Measurements from ENCODE around the gene VEPH1.

- TF ChIP-seq, protein P1, sequence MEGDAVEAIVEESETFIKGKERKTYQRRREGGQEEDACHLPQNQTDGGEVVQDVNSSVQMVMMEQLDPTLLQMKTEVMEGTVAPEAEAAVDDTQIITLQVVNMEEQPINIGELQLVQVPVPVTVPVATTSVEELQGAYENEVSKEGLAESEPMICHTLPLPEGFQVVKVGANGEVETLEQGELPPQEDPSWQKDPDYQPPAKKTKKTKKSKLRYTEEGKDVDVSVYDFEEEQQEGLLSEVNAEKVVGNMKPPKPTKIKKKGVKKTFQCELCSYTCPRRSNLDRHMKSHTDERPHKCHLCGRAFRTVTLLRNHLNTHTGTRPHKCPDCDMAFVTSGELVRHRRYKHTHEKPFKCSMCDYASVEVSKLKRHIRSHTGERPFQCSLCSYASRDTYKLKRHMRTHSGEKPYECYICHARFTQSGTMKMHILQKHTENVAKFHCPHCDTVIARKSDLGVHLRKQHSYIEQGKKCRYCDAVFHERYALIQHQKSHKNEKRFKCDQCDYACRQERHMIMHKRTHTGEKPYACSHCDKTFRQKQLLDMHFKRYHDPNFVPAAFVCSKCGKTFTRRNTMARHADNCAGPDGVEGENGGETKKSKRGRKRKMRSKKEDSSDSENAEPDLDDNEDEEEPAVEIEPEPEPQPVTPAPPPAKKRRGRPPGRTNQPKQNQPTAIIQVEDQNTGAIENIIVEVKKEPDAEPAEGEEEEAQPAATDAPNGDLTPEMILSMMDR (IDR thresholded peaks at IDR 0.05), result peak in 1 of 12 donors; percentile 40
- no peak for TF ChIP-seq POLR2A (IDR thresholded peaks at IDR 0.05)
Observed at GRCh38 chr3:157351981-157352380, 151.2 kb downstream of the VEPH1 start.
